GM19023 (cell line): ENCODE results near the gene COA1.
"Not testable (repeated sequence)": the region's sequence is repeated elsewhere in the genome, so short reads cannot be mapped to it uniquely, and the experiment has no call there.

Experiments used
- ATAC-seq: cut with Tn5 transposase; IDR thresholded peaks from one replicate; pipeline ENCODE4 v1.9.1; 2021; ENCODE audit warnings: mild to moderate bottlenecking, moderate library complexity; ENCODE audit not compliant: unreplicated experiment

Gene COA1

GRCh38 chr7:43609097-43609496, 120.2 kb downstream of the COA1 start:
- no peak for ATAC-seq

GRCh38 chr7:43604251-43604650, 125.1 kb downstream of the COA1 start:
- ATAC-seq: no peak

GRCh38 chr7:43602256-43602655, 127.1 kb downstream of the COA1 start:
- no peak for ATAC-seq

- ATAC-seq: no peak
Observed at GRCh38 chr7:43600056-43600455, 129.3 kb downstream of the COA1 start.

- not testable (repeated sequence) for ATAC-seq
Observed at GRCh38 chr7:43596426-43596825, 132.9 kb downstream of the COA1 start.

GRCh38 chr7:43594020-43594419, 135.3 kb downstream of the COA1 start:
- no peak for ATAC-seq

GRCh38 chr7:43593010-43593409, 136.3 kb downstream of the COA1 start:
- ATAC-seq: no peak

GRCh38 chr7:43592326-43592725, 137.0 kb downstream of the COA1 start:
- ATAC-seq: no peak

GRCh38 chr7:43591558-43592180, 137.7 kb downstream of the COA1 start:
- no peak for ATAC-seq

- peak; percentile 67 for ATAC-seq
Observed at GRCh38 chr7:43590862-43591557, 138.3 kb downstream of the COA1 start.

- no peak for ATAC-seq
Observed at GRCh38 chr7:43589728-43590127, 139.6 kb downstream of the COA1 start.
